Adrenal gland (tissue), 5 donors: Measurements from ENCODE around the gene CEACAM1.

ENCODE experiments used
- POLR2A ChIP-seq, 2 donors: fragments of 450-650 bp; IDR thresholded peaks; one replicate each; pipeline ENCODE4 v1.6.1; 2017; ENCODE audit warnings: antibody characterized with exemption in 2 of 2, mild to moderate bottlenecking in 2 of 2, moderate library complexity in 1 of 2
- TF ChIP-seq, protein P1 (sequence below), 6 experiments: fragments of 450-650 bp in 4 of 6; fragments of 200-600 bp in 2 of 6; sonication (generic) in 1 of 6; IDR thresholded peaks; 1 replicate in 5 of 6; 2 replicates in 1 of 6; pipeline versions ENCODE4 v1.5.1 to v1.8.0; 2016 to 2021; ENCODE audit warnings: antibody characterized with exemption in 6 of 6, mild to moderate bottlenecking in 2 of 6, moderate library complexity in 1 of 6
- donor health status: DM: no; HTN: no; CAD: no.

- no peak for TF ChIP-seq POLR2A (IDR thresholded peaks at IDR 0.05)
- TF ChIP-seq, protein P1, sequence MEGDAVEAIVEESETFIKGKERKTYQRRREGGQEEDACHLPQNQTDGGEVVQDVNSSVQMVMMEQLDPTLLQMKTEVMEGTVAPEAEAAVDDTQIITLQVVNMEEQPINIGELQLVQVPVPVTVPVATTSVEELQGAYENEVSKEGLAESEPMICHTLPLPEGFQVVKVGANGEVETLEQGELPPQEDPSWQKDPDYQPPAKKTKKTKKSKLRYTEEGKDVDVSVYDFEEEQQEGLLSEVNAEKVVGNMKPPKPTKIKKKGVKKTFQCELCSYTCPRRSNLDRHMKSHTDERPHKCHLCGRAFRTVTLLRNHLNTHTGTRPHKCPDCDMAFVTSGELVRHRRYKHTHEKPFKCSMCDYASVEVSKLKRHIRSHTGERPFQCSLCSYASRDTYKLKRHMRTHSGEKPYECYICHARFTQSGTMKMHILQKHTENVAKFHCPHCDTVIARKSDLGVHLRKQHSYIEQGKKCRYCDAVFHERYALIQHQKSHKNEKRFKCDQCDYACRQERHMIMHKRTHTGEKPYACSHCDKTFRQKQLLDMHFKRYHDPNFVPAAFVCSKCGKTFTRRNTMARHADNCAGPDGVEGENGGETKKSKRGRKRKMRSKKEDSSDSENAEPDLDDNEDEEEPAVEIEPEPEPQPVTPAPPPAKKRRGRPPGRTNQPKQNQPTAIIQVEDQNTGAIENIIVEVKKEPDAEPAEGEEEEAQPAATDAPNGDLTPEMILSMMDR (IDR thresholded peaks at IDR 0.05), result no peak
Measured at GRCh38 chr19:42471554-42472249, 56.6 kb downstream of the CEACAM1 start.
